Uterus (tissue), 2 donors: ENCODE results near the gene MTSS2.

ENCODE experiments used
- CTCF ChIP-seq, 4 experiments: fragments of 200-600 bp in 2 of 4; fragments of 450-650 bp in 2 of 4; sonication (generic) in 2 of 4; IDR thresholded peaks; one replicate each; pipeline ENCODE4 v1.5.1; 2016 to 2019; ENCODE audit warnings: antibody characterized with exemption in 4 of 4, mild to moderate bottlenecking in 2 of 4, moderate library complexity in 1 of 4
- POLR2A ChIP-seq, 2 donors: fragments of 450-650 bp; IDR thresholded peaks; one replicate each; pipeline ENCODE4 v1.6.1; 2016; ENCODE audit warnings: antibody characterized with exemption in 2 of 2, mild to moderate bottlenecking in 1 of 2, moderate library complexity in 1 of 2

GRCh38 chr16:70648606-70649005, 37.2 kb downstream of the MTSS2 start:
- TF ChIP-seq CTCF (IDR thresholded peaks at IDR 0.05): no peak
- TF ChIP-seq POLR2A (IDR thresholded peaks at IDR 0.05): no peak
